Tibial nerve (tissue), 4 donors: ENCODE results near the gene ZNF566. TPM values are rescaled to one million over a fixed set of nuclear protein-coding genes. Genes with fewer than 3 reads are reported as not detected.

ENCODE experiments used
- DNase-seq, 2 donors: peaks; one replicate each; pipeline ENCODE4 v3.0.0-alpha.2; 2019; ENCODE audit warnings: low spot score in 2 of 2
- H3K27ac ChIP-seq, 4 donors: fragments of 200-600 bp; sonication (generic) in 3 of 4; one replicate each; pipeline ENCODE4 v1.5.1; 2017 to 2019; ENCODE audit warnings: mild to moderate bottlenecking in 1 of 4
- H3K27me3 ChIP-seq, 2 donors: fragments of 200-600 bp; sonication (generic) in 1 of 2; one replicate each; pipeline versions ENCODE4 v1.5.1 to v1.6.0; 2017 to 2019
- H3K36me3 ChIP-seq, 3 donors: fragments of 200-600 bp; sonication (generic); one replicate each; pipeline ENCODE4 v1.5.1; 2018 to 2019
- H3K4me1 ChIP-seq, 4 donors: fragments of 200-600 bp; sonication (generic) in 3 of 4; one replicate each; pipeline ENCODE4 v1.5.1; 2017 to 2019
- H3K4me3 ChIP-seq, 4 donors: fragments of 200-600 bp; sonication (generic) in 3 of 4; one replicate each; pipeline ENCODE4 v1.5.1; 2017 to 2019; ENCODE audit warnings: mild to moderate bottlenecking in 1 of 4, moderate library complexity in 1 of 4
- H3K9me3 ChIP-seq, 4 donors: fragments of 200-600 bp; sonication (generic) in 3 of 4; one replicate each; pipeline ENCODE4 v1.5.1; 2017 to 2019
- EP300 ChIP-seq, 2 donors: sonication (generic); formaldehyde crosslinking; IDR thresholded peaks; one replicate each; pipeline ENCODE4 v1.6.1; 2017; ENCODE audit warnings: antibody characterized with exemption in 2 of 2, mild to moderate bottlenecking in 1 of 2
- POLR2A ChIP-seq, 2 donors: fragments of 450-650 bp; IDR thresholded peaks; one replicate each; pipeline ENCODE4 v1.6.1; 2017; ENCODE audit warnings: antibody characterized with exemption in 2 of 2, mild to moderate bottlenecking in 2 of 2, moderate library complexity in 2 of 2
- WGBS, 2 donors: methylation state at CpG; one replicate each; pipeline ENCODE4 v1.1.5; 2018; 5-methylcytosine and 5-hydroxymethylcytosine counted together
- total RNA-seq, 4 donors: library from RNA; depleted of rRNA; stranded (reverse); fragments of >200 nt; gene quantifications; one replicate each; pipeline ENCODE4 v1.1.0, GENCODE V29; 2016
- TF ChIP-seq, protein P1 (sequence below), 5 experiments: fragments of 200-600 bp in 3 of 5; fragments of 450-650 bp in 2 of 5; sonication (generic) in 3 of 5; IDR thresholded peaks; one replicate each; pipeline ENCODE4 v1.5.1; 2016 to 2019; ENCODE audit warnings: antibody characterized with exemption in 5 of 5, mild to moderate bottlenecking in 3 of 5, moderate library complexity in 2 of 5

Gene ZNF566
- total RNA-seq, 4 donors from 2014 or later: 12.1 to 20.1 (median 14.9) TPM

DNA sequence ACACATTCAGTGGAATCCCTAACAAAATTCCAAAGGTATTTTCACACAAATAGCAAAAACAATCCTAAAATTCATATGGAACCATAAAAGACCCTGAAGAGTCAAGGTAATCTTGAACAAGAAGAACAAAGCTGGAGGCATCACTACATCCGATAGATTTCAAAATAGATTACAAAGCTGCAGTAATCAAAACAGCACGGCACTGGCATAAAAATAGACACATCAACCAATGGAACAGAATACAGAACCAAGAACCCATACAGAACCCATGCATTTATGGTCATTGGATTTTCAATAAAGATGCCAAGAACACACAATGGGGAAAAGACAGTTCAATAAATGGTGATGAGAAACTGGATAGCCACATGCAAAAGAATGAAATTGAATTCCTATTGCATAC lies 32.5 kb downstream of the ZNF566 start:
- DNase-seq: no peak
- Histone ChIP-seq H3K36me3 (peaks cover 0 to 99% (median 2%) of the 10 kb centered on the region in 3 donors), H3K27ac (no peak overlapping the region), H3K27me3 (no peaks in the 10 kb centered on the region), H3K9me3 (peaks cover 0 to 98% (median 36%) of the 10 kb centered on the region in 4 donors), H3K4me3 (no peak overlapping the region), H3K4me1 (no peaks in the 10 kb centered on the region)
- TF ChIP-seq EP300 (IDR thresholded peaks at IDR 0.05) (no peak), POLR2A (IDR thresholded peaks at IDR 0.05) (no peak)
- TF ChIP-seq, protein P1, sequence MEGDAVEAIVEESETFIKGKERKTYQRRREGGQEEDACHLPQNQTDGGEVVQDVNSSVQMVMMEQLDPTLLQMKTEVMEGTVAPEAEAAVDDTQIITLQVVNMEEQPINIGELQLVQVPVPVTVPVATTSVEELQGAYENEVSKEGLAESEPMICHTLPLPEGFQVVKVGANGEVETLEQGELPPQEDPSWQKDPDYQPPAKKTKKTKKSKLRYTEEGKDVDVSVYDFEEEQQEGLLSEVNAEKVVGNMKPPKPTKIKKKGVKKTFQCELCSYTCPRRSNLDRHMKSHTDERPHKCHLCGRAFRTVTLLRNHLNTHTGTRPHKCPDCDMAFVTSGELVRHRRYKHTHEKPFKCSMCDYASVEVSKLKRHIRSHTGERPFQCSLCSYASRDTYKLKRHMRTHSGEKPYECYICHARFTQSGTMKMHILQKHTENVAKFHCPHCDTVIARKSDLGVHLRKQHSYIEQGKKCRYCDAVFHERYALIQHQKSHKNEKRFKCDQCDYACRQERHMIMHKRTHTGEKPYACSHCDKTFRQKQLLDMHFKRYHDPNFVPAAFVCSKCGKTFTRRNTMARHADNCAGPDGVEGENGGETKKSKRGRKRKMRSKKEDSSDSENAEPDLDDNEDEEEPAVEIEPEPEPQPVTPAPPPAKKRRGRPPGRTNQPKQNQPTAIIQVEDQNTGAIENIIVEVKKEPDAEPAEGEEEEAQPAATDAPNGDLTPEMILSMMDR (IDR thresholded peaks at IDR 0.05): no peak
- 94 to 96% methylated on average over 2 of the region's 2 CpGs for WGBS, 2 donors

DNA sequence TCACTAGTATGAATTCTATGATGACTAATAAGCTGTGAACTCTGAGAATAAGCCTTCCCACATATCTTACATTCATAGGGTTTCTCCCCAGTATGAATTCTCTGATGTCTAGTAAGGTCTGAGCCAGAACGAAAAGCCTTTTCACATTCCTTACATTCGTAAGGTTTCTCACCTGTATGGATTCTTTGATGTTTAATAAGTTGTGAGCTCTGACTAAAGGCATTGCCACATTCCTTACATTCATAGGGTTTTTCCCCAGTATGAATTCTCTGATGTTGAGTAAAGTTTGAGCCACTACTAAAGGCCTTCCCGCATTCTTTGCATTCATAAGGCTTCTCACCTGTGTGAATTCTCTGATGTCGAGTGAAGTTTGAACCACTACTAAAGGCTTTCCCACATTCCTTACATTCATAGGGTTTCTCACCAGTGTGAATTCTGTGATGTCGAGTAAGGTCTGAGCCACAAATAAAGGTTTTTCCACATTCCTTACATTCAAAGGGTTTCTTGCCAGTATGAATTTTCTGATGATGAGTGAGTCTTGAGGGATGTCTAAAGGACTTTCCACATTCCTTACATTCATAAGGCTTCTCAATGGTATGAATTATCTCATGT lies 40.2 kb downstream of the ZNF566 start:
- WGBS, 2 donors: 96% methylated on average over 5 of the region's 5 CpGs
- Histone ChIP-seq H3K36me3 (peaks cover 10 to 91% (median 27%) of the 10 kb centered on the region in 3 donors), H3K9me3 (peaks cover 5 to 100% (median 63%) of the 10 kb centered on the region in 4 donors)

DNA sequence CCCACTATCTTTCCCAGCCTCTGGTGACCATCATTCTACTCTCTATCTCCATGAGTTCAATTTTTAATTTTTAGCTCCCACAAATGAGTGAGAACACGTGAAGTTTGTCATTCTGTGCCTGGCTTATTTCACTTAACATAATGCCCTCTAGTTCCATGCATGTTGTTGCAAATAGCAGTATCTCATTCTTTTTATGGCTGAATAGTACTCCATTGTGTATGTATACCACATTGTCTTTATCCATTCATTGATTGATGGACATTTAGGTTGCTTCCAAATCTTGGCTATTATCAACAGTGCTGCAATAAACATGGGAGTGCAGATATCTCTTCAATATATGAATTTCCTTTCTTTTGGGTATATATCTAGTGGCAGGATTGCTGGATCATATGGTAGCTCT lies 48.0 kb downstream of the ZNF566 start:
- no peaks in the 10 kb centered on the region for H3K4me1 ChIP-seq
- no peak overlapping the region for H3K4me3 ChIP-seq
- peaks cover 0 to 100% (median 35%) of the 10 kb centered on the region in 4 donors for H3K9me3 ChIP-seq
- peaks cover 0 to 12% (median 0%) of the 10 kb centered on the region in 3 donors for H3K36me3 ChIP-seq
- TF ChIP-seq POLR2A (IDR thresholded peaks at IDR 0.05): no peak
- TF ChIP-seq, protein P1 (IDR thresholded peaks at IDR 0.05): no peak
- TF ChIP-seq EP300 (IDR thresholded peaks at IDR 0.05): no peak
- 73 to 80% methylated on average over 1 of the region's 1 CpG for WGBS, 2 donors
- H3K27me3 ChIP-seq: no peaks in the 10 kb centered on the region
- no peak for DNase-seq
- no peak overlapping the region for H3K27ac ChIP-seq

More for the DNA sequence above, 40.2 kb downstream of the ZNF566 start:
- H3K27me3 ChIP-seq: no peaks in the 10 kb centered on the region
- no peaks in the 10 kb centered on the region for H3K4me1 ChIP-seq
- no peak overlapping the region for H3K4me3 ChIP-seq
- no peak for TF ChIP-seq EP300 (IDR thresholded peaks at IDR 0.05)
- TF ChIP-seq, protein P1 (IDR thresholded peaks at IDR 0.05): no peak
- no peak for TF ChIP-seq POLR2A (IDR thresholded peaks at IDR 0.05)
- no peak for DNase-seq
- no peak overlapping the region for H3K27ac ChIP-seq

DNA sequence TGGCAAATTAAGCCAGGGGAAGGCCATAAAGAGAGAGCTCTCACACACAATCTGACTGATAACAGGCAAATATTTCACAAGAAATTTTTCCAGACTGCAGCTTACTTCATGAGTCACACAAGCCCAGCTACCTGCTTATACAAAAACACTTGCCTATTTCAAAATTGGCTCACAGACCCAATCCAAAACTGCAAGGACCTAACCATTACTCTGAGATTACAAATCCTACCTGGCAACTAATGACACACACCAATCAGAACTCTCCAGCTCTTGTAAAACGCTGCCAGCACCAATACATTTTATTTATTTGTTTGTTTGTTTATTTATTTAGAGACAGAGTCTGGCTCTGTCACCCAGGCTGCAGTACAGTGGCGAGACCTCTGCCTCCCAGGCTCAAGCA lies 52.8 kb downstream of the ZNF566 start:
- Histone ChIP-seq H3K9me3 (peaks cover 0 to 86% (median 8%) of the 10 kb centered on the region in 4 donors), H3K4me1 (no peaks in the 10 kb centered on the region), H3K27ac (no peak overlapping the region), H3K4me3 (no peak overlapping the region), H3K27me3 (no peaks in the 10 kb centered on the region), H3K36me3 (no peaks in the 10 kb centered on the region)
- WGBS, 2 donors: 47 to 56% methylated on average over 2 of the region's 2 CpGs
- TF ChIP-seq, protein P1 (IDR thresholded peaks at IDR 0.05): no peak
- TF ChIP-seq EP300 (IDR thresholded peaks at IDR 0.05) (no peak), POLR2A (IDR thresholded peaks at IDR 0.05) (no peak)
- no peak for DNase-seq

DNA sequence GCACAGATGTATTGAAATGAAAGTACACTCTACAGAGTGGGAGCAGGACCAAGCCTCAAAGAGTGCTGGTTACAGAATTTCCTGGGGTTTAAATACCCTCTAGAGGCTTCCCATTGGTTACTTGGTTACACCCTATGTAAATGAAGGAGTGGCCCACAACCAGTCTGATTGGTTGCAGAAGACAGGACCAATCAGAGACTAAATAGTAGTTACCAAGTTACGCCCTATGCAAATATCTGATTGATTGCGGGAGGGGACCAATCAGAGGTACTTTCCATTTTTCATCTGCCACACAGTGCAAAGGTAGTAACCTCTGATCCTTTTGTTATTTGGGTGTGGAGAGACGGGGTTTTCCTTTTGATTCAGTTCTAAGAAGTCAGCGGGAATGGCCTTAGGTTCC lies 65.4 kb downstream of the ZNF566 start:
- Histone ChIP-seq H3K4me3 (no peak overlapping the region), H3K27ac (no peak overlapping the region), H3K27me3 (peaks cover 0 to 24% of the 10 kb centered on the region in 2 donors), H3K36me3 (peaks cover 0 to 4% (median 0%) of the 10 kb centered on the region in 3 donors), H3K4me1 (peaks cover 0 to 9% (median 0%) of the 10 kb centered on the region in 4 donors), H3K9me3 (peaks cover 0 to 47% (median 0%) of the 10 kb centered on the region in 4 donors)
- WGBS, 2 donors: 77 to 91% methylated on average over 4 of the region's 4 CpGs
- no peak for DNase-seq
- TF ChIP-seq, protein P1 (IDR thresholded peaks at IDR 0.05): no peak
- TF ChIP-seq EP300 (IDR thresholded peaks at IDR 0.05) (no peak), POLR2A (IDR thresholded peaks at IDR 0.05) (no peak)
